Lower lobe of right lung (tissue), 2 donors: ENCODE results near the gene LATS2. TPM values are rescaled to one million over a fixed set of nuclear protein-coding genes. Genes with fewer than 3 reads are reported as not detected.

Source experiments
- ATAC-seq, 2 donors: fragments of 200-7000 bp; cut with Tn5 transposase; one replicate each; pipeline ENCODE4 v1.9.1; 2020 to 2022; ENCODE audit warnings: mild to moderate bottlenecking in 2 of 2, moderate library complexity in 2 of 2
- DNase-seq: peaks from one replicate; pipeline ENCODE4 v3.0.0-alpha.2; 2020
- H3K27ac ChIP-seq: fragments of 200-600 bp; one replicate; pipeline ENCODE4 v1.8.0; 2022
- H3K27me3 ChIP-seq: fragments of 200-600 bp; one replicate; pipeline ENCODE4 v1.8.0; 2022; ENCODE audit warnings: low read depth
- H3K36me3 ChIP-seq: fragments of 200-600 bp; one replicate; pipeline ENCODE4 v1.8.0; 2022; ENCODE audit warnings: mild to moderate bottlenecking
- H3K4me1 ChIP-seq: fragments of 200-600 bp; one replicate; pipeline ENCODE4 v1.8.0; 2022
- H3K4me3 ChIP-seq: fragments of 200-600 bp; one replicate; pipeline ENCODE4 v1.8.0; 2022; ENCODE audit warnings: mild to moderate bottlenecking
- H3K9me3 ChIP-seq: fragments of 200-600 bp; one replicate; pipeline ENCODE4 v1.8.0; 2022
- CTCF ChIP-seq: fragments of 200-600 bp; IDR thresholded peaks from one replicate; pipeline ENCODE4 v1.8.0; 2022; ENCODE audit warnings: antibody characterized with exemption, mild to moderate bottlenecking
- intact Hi-C: fragments of 100-400 bp; cut with DNase I; formaldehyde crosslinking; loops from one replicate; pipeline ENCODE4 v1.11.0; 2022
- total RNA-seq: library from RNA; stranded (reverse); fragmentation: NEBNext Ultra II Directional; extraction: Animal tissue kit (Norgen Biotek cat#: 25700); gene quantifications from one replicate; pipeline ENCODE4 v1.2.1, GENCODE V29; 2021
- donor health status: DM: no; HTN: yes; CAD: no; lungs with severe emphysema.

The LATS2 gene
- total RNA-seq, 1 donor from 2014 or later, result 26.1 TPM

GRCh38 chr13:21037656-21038055 is 23.7 kb downstream of the LATS2 start:
- ATAC-seq, result no peak
- peaks cover 79% of the 10 kb centered on the region for H3K4me1 ChIP-seq
- no peak for DNase-seq

GRCh38 chr13:21035498-21035897 is 25.9 kb downstream of the LATS2 start:
- Histone ChIP-seq H3K4me3 (no peak overlapping the region), H3K36me3 (no peaks in the 10 kb centered on the region), H3K27ac (no peak overlapping the region), H3K9me3 (no peaks in the 10 kb centered on the region), H3K4me1 (peaks cover 77% of the 10 kb centered on the region), H3K27me3 (no peaks in the 10 kb centered on the region)
- TF ChIP-seq CTCF, result no peak
- ATAC-seq (no peak), DNase-seq (no peak)
- intact Hi-C loops, result no loop called here

More at GRCh38 chr13:21037656-21038055, 23.7 kb downstream of the LATS2 start:
- intact Hi-C loops, result no loop called here
- Histone ChIP-seq H3K27me3 (no peaks in the 10 kb centered on the region), H3K36me3 (no peaks in the 10 kb centered on the region), H3K27ac (peak overlapping the region; percentile 11), H3K9me3 (no peaks in the 10 kb centered on the region), H3K4me3 (no peak overlapping the region)
- no peak for TF ChIP-seq CTCF

GRCh38 chr13:21034603-21035191 is 26.7 kb downstream of the LATS2 start:
- no peak for DNase-seq
- peak overlapping the region; percentile 81 for H3K27ac ChIP-seq
- H3K9me3 ChIP-seq, result no peaks in the 10 kb centered on the region
- TF ChIP-seq CTCF, result peak; percentile 25
- H3K27me3 ChIP-seq, result no peaks in the 10 kb centered on the region
- H3K4me1 ChIP-seq, result peaks cover 69% of the 10 kb centered on the region
- H3K36me3 ChIP-seq, result no peaks in the 10 kb centered on the region
- H3K4me3 ChIP-seq, result no peak overlapping the region
- ATAC-seq, result peak in 1 of 2 donors; percentile 5
- intact Hi-C loops, result no loop called here

GRCh38 chr13:21033856-21034602 is 27.4 kb downstream of the LATS2 start:
- Histone ChIP-seq H3K27me3 (no peaks in the 10 kb centered on the region), H3K4me1 (peaks cover 62% of the 10 kb centered on the region), H3K9me3 (no peaks in the 10 kb centered on the region), H3K36me3 (no peaks in the 10 kb centered on the region), H3K4me3 (no peak overlapping the region), H3K27ac (peak overlapping the region; percentile 81)
- intact Hi-C loops, result no loop called here
- DNase-seq (no peak), ATAC-seq (peak; percentile 87 to 90)
- TF ChIP-seq CTCF, result no peak

- Histone ChIP-seq H3K27me3 (no peaks in the 10 kb centered on the region), H3K9me3 (no peaks in the 10 kb centered on the region), H3K36me3 (no peaks in the 10 kb centered on the region), H3K4me1 (peaks cover 55% of the 10 kb centered on the region), H3K4me3 (no peak overlapping the region), H3K27ac (peak overlapping the region; percentile 81)
- ATAC-seq, result peak; percentile 93 to 94
- intact Hi-C loops, result no loop called here
- TF ChIP-seq CTCF, result no peak
- DNase-seq, result no peak
These were observed 28.1 kb downstream of the LATS2 start for GRCh38 chr13:21033212-21033840.
